ENCODE measurements around the gene FMO1. TPM values are rescaled to one million over a fixed set of nuclear protein-coding genes. Genes with fewer than 3 reads are reported as not detected.
"Not testable (repeated sequence)": the region's sequence is repeated elsewhere in the genome, so short reads cannot be mapped to it uniquely, and the experiment has no call there.

The FMO1 gene
- total RNA-seq, 1 donor, result not detected

- Histone ChIP-seq H3K4me3 (ENCODE audit: low read length) (no peak overlapping the region), H3K27me3 (ENCODE audit: insufficient read depth, low read length) (no peaks in the 10 kb centered on the region), H3K9me3 (ENCODE audit: low read depth, low read length) (no peaks in the 10 kb centered on the region), H3K4me1 (ENCODE audit: insufficient read depth, low read length) (peaks cover 3% of the 10 kb centered on the region)
Observed at GRCh38 chr1:171290621-171291020, 42.3 kb downstream of the FMO1 start.

- H3K9me3 ChIP-seq (ENCODE audit: low read depth, low read length), result no peaks in the 10 kb centered on the region
- no peaks in the 10 kb centered on the region for H3K27me3 ChIP-seq (ENCODE audit: insufficient read depth, low read length)
- H3K4me1 ChIP-seq (ENCODE audit: insufficient read depth, low read length), result no peaks in the 10 kb centered on the region
- H3K4me3 ChIP-seq (ENCODE audit: low read length), result no peak overlapping the region
Observed at GRCh38 chr1:171292799-171293198, 44.5 kb downstream of the FMO1 start.

- H3K4me3 ChIP-seq (ENCODE audit: low read length); H3K27me3 ChIP-seq (ENCODE audit: insufficient read depth, low read length); H3K4me1 ChIP-seq (ENCODE audit: insufficient read depth, low read length): not testable (repeated sequence)
- H3K9me3 ChIP-seq (ENCODE audit: low read depth, low read length), result peaks cover 12% of the 10 kb centered on the region
Observed at GRCh38 chr1:171295383-171295782, 47.1 kb downstream of the FMO1 start.

GRCh38 chr1:171295821-171296220, 47.5 kb downstream of the FMO1 start:
- no peak overlapping the region for H3K4me3 ChIP-seq (ENCODE audit: low read length)
- H3K27me3 ChIP-seq (ENCODE audit: insufficient read depth, low read length), result no peaks in the 10 kb centered on the region
- H3K4me1 ChIP-seq (ENCODE audit: insufficient read depth, low read length), result no peaks in the 10 kb centered on the region
- peaks cover 16% of the 10 kb centered on the region for H3K9me3 ChIP-seq (ENCODE audit: low read depth, low read length)

GRCh38 chr1:171296897-171297296, 48.6 kb downstream of the FMO1 start:
- H3K4me3 ChIP-seq (ENCODE audit: low read length), result no peak overlapping the region
- H3K4me1 ChIP-seq (ENCODE audit: insufficient read depth, low read length), result no peaks in the 10 kb centered on the region
- H3K27me3 ChIP-seq (ENCODE audit: insufficient read depth, low read length), result peaks cover 5% of the 10 kb centered on the region
- H3K9me3 ChIP-seq (ENCODE audit: low read depth, low read length), result peaks cover 27% of the 10 kb centered on the region

GRCh38 chr1:171298696-171299095, 50.4 kb downstream of the FMO1 start:
- H3K4me3 ChIP-seq (ENCODE audit: low read length), result no peak overlapping the region
- H3K9me3 ChIP-seq (ENCODE audit: low read depth, low read length), result peaks cover 31% of the 10 kb centered on the region
- H3K4me1 ChIP-seq (ENCODE audit: insufficient read depth, low read length), result no peaks in the 10 kb centered on the region
- peaks cover 9% of the 10 kb centered on the region for H3K27me3 ChIP-seq (ENCODE audit: insufficient read depth, low read length)

- no peaks in the 10 kb centered on the region for H3K4me1 ChIP-seq (ENCODE audit: insufficient read depth, low read length)
- peaks cover 9% of the 10 kb centered on the region for H3K27me3 ChIP-seq (ENCODE audit: insufficient read depth, low read length)
- peaks cover 31% of the 10 kb centered on the region for H3K9me3 ChIP-seq (ENCODE audit: low read depth, low read length)
- no peak overlapping the region for H3K4me3 ChIP-seq (ENCODE audit: low read length)
Observed at GRCh38 chr1:171299342-171299741, 51.0 kb downstream of the FMO1 start.

GRCh38 chr1:171300401-171300800, 52.1 kb downstream of the FMO1 start:
- H3K4me3 ChIP-seq (ENCODE audit: low read length), result no peak overlapping the region
- peaks cover 31% of the 10 kb centered on the region for H3K9me3 ChIP-seq (ENCODE audit: low read depth, low read length)
- peaks cover 9% of the 10 kb centered on the region for H3K27me3 ChIP-seq (ENCODE audit: insufficient read depth, low read length)
- H3K4me1 ChIP-seq (ENCODE audit: insufficient read depth, low read length), result no peaks in the 10 kb centered on the region

GRCh38 chr1:171310661-171311087, 62.4 kb downstream of the FMO1 start:
- H3K9me3 ChIP-seq (ENCODE audit: low read depth, low read length), result no peaks in the 10 kb centered on the region
- no peaks in the 10 kb centered on the region for H3K27me3 ChIP-seq (ENCODE audit: insufficient read depth, low read length)
- H3K4me3 ChIP-seq (ENCODE audit: low read length), result no peak overlapping the region
- H3K4me1 ChIP-seq (ENCODE audit: insufficient read depth, low read length), result peaks cover 7% of the 10 kb centered on the region

- Histone ChIP-seq H3K4me3 (ENCODE audit: low read length) (no peak overlapping the region), H3K27me3 (ENCODE audit: insufficient read depth, low read length) (no peaks in the 10 kb centered on the region), H3K9me3 (ENCODE audit: low read depth, low read length) (no peaks in the 10 kb centered on the region), H3K4me1 (ENCODE audit: insufficient read depth, low read length) (peaks cover 7% of the 10 kb centered on the region)
Observed at GRCh38 chr1:171311771-171312558, 63.7 kb downstream of the FMO1 start.

GRCh38 chr1:171313319-171313834, 65.1 kb downstream of the FMO1 start:
- Histone ChIP-seq H3K9me3 (ENCODE audit: low read depth, low read length) (no peaks in the 10 kb centered on the region), H3K4me3 (ENCODE audit: low read length) (no peak overlapping the region), H3K27me3 (ENCODE audit: insufficient read depth, low read length) (no peaks in the 10 kb centered on the region), H3K4me1 (ENCODE audit: insufficient read depth, low read length) (peaks cover 7% of the 10 kb centered on the region)

GRCh38 chr1:171313835-171314320, 65.6 kb downstream of the FMO1 start, which contains the start of gene FMO4:
TSS of gene FMO4 (plus strand) at chr1:171314183. CDS start at chr1:171319826, 5,643 bp downstream.
- H3K4me3 ChIP-seq (ENCODE audit: low read length), result no peak within 1 kb of the TSS

GRCh38 chr1:171329251-171329650, 81.0 kb downstream of the FMO1 start:
- Histone ChIP-seq H3K9me3 (ENCODE audit: low read depth, low read length) (no peaks in the 10 kb centered on the region), H3K27me3 (ENCODE audit: insufficient read depth, low read length) (no peaks in the 10 kb centered on the region), H3K4me1 (ENCODE audit: insufficient read depth, low read length) (no peaks in the 10 kb centered on the region), H3K4me3 (ENCODE audit: low read length) (no peak overlapping the region)

More at GRCh38 chr1:171313835-171314320, 65.6 kb downstream of the FMO1 start, which contains the start of gene FMO4:
- H3K9me3 ChIP-seq (ENCODE audit: low read depth, low read length), result no peaks in the 10 kb centered on the region
- no peaks in the 10 kb centered on the region for H3K27me3 ChIP-seq (ENCODE audit: insufficient read depth, low read length)
- H3K4me1 ChIP-seq (ENCODE audit: insufficient read depth, low read length), result peaks cover 7% of the 10 kb centered on the region

- no peak overlapping the region for H3K4me3 ChIP-seq (ENCODE audit: low read length)
- no peaks in the 10 kb centered on the region for H3K9me3 ChIP-seq (ENCODE audit: low read depth, low read length)
- H3K4me1 ChIP-seq (ENCODE audit: insufficient read depth, low read length), result no peaks in the 10 kb centered on the region
- no peaks in the 10 kb centered on the region for H3K27me3 ChIP-seq (ENCODE audit: insufficient read depth, low read length)
Observed at GRCh38 chr1:171334024-171334640, 85.8 kb downstream of the FMO1 start.
